H54 (cell line): Measurements from ENCODE around the gene SPDYE11.
"Not testable (repeated sequence)": the region's sequence is repeated elsewhere in the genome, so short reads cannot be mapped to it uniquely, and the experiment has no call there.

Experiments
- DNase-seq: peaks from one replicate; pipeline ENCODE4 v3.0.0; 2011; ENCODE audit warnings: low spot score, mixed read lengths; ENCODE audit not compliant: insufficient read length
- FAIRE-seq: peaks from 3 replicates; lab custom pipeline; 2011; peaks lifted over from hg19 to GRCh38; lab: Jason Lieb, UNC
- POLR2A ChIP-seq: IDR thresholded peaks from 2 replicates; pipeline ENCODE4 v1.6.1; 2011; ENCODE audit warnings: low read depth, mild to moderate bottlenecking, low read length

The SPDYE11 gene, protein sequence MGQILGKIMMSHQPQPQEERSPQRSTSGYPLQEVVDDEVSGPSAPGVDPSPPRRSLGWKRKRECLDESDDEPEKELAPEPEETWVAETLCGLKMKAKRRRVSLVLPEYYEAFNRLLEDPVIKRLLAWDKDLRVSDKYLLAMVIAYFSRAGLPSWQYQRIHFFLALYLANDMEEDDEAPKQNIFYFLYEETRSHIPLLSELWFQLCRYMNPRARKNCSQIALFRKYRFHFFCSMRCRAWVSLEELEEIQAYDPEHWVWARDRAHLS

DNA sequence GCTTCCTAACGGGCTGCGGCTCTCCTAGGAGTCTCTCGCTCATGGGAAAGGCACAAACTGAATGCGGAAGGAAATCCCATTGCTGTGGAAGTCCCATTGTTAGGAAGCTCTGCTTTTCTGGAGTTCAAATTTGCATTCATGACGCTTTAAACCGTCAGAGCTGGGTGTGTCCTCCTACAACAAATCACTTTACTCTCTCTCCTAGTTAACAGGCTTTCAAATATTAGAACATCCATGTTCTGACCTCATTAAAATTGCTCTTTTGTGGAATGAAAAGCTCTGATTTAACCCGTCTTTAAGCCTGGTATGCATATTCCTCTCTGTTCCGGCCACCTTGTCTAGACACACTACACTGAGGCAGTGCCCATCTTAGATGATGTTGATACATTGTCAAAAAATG is at the start of gene SPDYE11:
SPDYE11 (minus strand) TSS at position 101 of the 400 bp plus-strand sequence. CDS start 1,800 bp downstream, outside the sequence.
- not testable (repeated sequence) for DNase-seq, FAIRE-seq

DNA sequence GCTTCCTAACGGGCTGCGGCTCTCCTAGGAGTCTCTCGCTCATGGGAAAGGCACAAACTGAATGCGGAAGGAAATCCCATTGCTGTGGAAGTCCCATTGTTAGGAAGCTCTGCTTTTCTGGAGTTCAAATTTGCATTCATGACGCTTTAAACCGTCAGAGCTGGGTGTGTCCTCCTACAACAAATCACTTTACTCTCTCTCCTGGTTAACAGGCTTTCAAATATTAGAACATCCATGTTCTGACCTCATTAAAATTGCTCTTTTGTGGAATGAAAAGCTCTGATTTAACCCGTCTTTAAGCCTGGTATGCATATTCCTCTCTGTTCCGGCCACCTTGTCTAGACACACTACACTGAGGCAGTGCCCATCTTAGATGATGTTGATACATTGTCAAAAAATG is 28.2 kb upstream of the SPDYE11 start, which contains the start of gene SPDYE9:
SPDYE9 (minus strand) TSS at position 101 of the 400 bp plus-strand sequence. CDS start 1,800 bp downstream, outside the sequence.
- FAIRE-seq, DNase-seq: not testable (repeated sequence)

DNA sequence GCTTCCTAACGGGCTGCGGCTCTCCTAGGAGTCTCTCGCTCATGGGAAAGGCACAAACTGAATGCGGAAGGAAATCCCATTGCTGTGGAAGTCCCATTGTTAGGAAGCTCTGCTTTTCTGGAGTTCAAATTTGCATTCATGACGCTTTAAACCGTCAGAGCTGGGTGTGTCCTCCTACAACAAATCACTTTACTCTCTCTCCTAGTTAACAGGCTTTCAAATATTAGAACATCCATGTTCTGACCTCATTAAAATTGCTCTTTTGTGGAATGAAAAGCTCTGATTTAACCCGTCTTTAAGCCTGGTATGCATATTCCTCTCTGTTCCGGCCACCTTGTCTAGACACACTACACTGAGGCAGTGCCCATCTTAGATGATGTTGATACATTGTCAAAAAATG is 28.0 kb downstream of the SPDYE11 start, which contains the start of gene SPDYE8:
SPDYE8 (minus strand) TSS at position 101 of the 400 bp plus-strand sequence. CDS start 1,800 bp downstream, outside the sequence.
- not testable (repeated sequence) for DNase-seq, FAIRE-seq

DNA sequence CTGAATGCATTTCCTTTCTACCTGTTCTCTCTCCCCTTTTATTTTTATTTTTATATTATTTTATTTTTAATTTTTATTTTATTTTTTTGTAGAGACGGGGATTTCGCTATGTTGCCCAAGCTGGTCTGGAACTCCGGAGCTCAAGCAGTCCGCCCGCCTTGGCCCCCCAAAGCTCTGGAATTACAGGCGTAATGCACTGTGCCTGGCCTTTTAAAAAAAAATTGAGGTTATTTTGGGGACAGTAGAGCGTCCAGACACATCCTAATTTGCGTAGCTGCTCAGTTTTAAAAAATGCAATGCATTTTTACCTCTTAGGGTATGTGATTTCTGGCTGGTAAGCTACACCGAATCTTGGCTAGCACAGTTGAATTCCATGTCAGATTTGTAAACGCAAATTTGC is 51.2 kb downstream of the SPDYE11 start:
- not testable (repeated sequence) for DNase-seq, FAIRE-seq

DNA sequence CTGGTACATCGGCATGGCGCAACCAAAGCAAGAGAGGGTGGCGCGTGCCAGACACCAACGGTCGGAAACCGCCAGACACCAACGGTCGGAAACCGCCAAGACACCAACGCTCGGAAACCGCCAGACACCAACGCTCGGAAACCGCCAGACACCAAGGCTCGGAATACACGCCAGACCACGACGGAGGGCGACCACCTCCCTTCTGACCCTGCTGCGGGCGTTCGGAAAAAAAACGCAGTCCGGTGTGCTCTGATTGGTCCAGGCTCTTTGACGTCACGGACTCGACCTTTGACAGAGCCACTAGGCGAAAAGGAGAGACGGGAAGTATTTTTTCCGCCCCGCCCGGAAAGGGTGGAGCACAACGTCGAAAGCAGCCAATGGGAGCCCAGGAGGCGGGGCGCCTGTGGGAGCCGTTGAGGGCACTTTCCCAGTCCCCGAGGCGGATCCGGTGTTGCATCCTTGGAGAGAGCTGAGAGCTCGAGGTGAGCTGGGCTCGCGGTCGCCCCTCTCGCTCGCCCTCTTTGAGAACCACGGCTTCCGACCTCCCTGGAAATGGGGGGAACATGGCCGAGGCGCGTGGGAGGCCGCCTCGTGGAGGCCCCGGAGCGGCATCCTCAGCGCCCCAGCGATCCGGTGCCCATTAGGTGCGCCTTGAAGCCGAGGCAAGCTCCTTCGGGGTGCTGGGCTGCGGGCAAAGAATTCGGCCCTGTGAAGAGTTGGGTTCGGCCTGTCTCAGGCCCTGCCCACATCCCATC is 51.8 kb downstream of the SPDYE11 start:
- FAIRE-seq: peak; percentile 96
- DNase-seq: not testable (repeated sequence)
- peak; percentile 75 for TF ChIP-seq POLR2A

DNA sequence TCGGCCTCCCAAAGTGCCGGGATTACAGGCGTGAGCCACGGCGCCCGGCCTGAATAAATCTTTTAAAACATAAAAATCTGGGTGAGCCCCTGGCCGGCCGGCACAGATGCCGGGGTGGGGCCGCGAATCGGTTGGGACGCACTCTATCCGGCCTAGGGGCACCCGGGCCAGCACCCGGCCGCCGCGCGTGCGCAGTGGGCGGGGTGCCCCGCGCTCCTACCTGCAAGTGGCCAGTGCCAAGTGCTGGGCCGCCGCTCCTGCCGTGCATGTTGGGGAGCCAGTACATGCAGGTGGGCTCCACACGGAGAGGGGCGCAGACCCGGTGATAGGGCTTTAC is 52.4 kb downstream of the SPDYE11 start:
- not testable (repeated sequence) for DNase-seq, FAIRE-seq

DNA sequence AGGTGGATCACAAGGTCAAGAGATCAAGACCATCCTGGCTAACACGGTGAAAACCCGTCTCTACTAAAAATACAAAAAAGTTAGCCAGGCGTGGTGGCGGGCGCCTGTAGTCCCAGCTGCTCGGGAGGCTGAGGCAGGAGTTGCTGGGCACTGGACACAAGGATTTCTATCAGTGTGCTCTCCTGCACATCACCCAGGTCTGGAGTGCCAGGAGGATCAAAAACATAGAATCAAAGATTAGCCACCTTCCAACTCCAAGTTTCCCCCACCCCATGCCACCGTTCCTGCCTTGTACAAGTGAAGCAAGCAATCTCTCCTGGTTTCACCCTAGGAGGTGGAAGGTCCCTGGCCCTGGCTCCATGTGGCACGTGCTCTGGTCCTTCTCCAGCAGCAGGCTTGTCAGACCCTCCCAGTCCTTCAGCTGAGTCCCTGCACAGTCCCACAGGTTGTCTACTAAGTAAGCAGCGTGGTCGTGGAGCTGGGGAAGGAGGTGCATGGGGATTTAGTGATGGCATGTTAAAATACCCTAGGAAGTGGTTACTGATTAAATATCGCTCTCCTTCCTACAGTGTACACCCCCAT is 59.7 kb downstream of the SPDYE11 start:
- FAIRE-seq, DNase-seq: not testable (repeated sequence)
